PC-9 (cell line): ENCODE results near the gene SHANK1.

Experiments used
- CTCF ChIP-seq: fragments of 200-600 bp; sonication (generic); conservative IDR thresholded peaks from 2 replicates; pipeline ENCODE4 v1.6.1; 2017; ENCODE audit warnings: mixed run types, antibody characterized with exemption, mild to moderate bottlenecking, moderate library complexity
- EZH2 ChIP-seq: fragments of 200-600 bp; sonication (generic); IDR thresholded peaks from 2 replicates; pipeline ENCODE4 v1.8.0; 2017; ENCODE audit warnings: antibody characterized with exemption, low read depth

GRCh38 chr19:50661023-50661422 lies 58.6 kb downstream of the SHANK1 start:
- TF ChIP-seq CTCF: no peak
- TF ChIP-seq EZH2: no peak
